Measurements from ENCODE around the gene TMEM245.

- TF ChIP-seq CTCF (IDR thresholded peaks at IDR 0.05) (no peak), POLR2A (IDR thresholded peaks at IDR 0.05) (no peak)
Measured at GRCh38 chr9:108997112-108997511, 122.6 kb downstream of the TMEM245 start.

Data from testis (tissue), 2 donors.